Activated CD8-positive, alpha-beta memory T cell treated with anti-CD3 and anti-CD28 coated beads, Interleukin-2, amount 50 U/mL, for 1 hour (primary cell): ENCODE measurements around the gene GPC3.
"Not testable (repeated sequence)": the region's sequence is repeated elsewhere in the genome, so short reads cannot be mapped to it uniquely, and the experiment has no call there.

ENCODE experiments used
- DNase-seq: peaks from one replicate; pipeline ENCODE4 v3.0.0-alpha.2; 2020; ENCODE audit errors: extremely low read depth

The GPC3 gene

DNA sequence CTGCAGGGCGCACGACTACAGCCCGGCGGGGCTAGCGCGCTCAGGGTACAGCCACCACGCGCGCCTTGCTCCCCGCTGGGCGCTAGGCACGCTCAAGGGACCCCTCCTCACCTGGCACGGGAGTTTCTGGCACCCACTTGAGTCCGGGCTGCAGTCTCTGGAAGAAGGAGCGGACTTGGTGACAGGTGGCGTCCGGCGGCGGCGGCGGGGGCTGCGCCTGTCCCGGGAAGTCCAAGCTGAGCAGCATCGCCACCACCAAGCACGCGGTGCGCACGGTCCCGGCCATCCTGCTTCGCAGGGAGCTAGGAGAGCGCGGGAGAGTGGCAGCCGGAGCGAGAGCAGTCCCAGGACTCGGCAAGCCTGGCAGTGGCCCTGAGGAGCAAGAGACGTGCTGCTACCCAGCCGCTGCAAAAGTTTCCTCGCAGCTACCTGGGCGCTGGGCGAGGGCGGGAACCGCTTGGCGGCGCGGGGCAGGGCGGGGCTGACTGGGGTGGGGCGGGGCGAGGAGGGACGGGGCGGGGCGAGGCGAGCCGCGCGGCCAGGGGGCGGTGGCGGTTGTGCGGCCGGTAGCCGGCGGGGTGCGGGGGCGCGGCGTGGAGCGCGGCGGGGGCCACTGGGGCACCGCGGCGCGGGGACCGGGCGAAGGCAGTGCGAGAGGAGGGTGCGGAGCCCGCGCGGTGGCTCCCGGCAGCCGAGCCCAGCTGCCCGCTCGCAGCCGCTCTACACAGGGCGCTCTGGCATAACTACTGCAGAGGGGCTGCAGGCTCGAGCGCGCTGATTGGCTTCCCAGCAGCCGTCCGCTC lies at the start of gene GPC3:
TSS of gene GPC3 (minus strand) at position 431 of the 803 bp plus-strand sequence.
- no peak for DNase-seq

DNA sequence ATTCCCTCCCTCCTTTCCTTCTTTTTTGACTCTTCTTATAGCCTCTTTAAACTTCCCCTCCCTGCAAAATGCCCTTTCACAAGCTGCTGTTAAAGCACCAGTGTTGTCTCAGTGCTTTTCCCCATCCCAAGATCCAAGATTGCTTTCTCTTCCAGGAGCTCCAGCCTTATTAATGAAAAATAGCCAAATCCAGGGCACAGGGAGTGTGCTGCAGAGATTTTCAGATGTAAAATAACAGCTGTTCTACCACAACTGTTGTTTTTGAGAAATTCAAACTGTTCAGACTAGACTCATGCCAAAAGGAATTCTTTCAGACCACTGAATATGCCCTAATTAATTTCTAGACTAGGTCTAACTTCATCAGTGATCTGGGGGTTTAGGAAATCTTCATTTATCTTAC lies 47.0 kb upstream of the GPC3 start:
- no peak for DNase-seq

DNA sequence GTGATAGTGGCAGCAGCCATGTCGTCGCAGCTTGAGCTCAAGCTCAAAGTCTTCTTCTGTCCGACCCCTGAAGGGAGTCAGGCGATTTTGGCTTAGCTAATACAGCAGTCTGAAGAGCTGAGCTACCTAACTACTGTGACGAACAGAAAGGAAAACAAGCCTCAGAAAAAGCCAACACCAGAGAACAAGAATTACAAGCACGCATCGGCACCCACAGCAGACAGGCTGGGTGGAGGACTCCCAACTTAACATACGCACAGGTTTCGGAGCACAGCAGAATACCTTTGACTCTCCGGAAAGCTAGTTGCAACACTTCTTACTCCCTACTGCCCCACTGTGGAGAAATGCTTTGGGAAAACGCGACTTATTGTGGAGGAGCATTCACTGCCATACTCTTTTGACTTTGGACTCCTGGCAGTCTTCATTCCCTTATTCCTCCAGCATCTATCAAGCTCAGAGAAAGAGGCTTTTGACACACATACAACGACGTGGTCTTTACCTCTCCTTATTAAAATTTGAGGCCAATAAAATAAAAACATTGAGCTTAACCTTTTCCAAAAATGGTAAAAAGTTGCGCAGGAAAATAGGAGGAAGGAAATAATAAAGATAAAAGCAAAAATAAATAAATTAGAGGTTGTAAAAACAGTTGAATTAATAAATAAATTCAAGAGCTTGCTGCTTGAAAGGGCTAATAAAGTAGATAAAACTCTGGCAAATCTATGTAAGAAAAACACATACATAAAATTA lies 41.3 kb upstream of the GPC3 start:
- DNase-seq: no peak

DNA sequence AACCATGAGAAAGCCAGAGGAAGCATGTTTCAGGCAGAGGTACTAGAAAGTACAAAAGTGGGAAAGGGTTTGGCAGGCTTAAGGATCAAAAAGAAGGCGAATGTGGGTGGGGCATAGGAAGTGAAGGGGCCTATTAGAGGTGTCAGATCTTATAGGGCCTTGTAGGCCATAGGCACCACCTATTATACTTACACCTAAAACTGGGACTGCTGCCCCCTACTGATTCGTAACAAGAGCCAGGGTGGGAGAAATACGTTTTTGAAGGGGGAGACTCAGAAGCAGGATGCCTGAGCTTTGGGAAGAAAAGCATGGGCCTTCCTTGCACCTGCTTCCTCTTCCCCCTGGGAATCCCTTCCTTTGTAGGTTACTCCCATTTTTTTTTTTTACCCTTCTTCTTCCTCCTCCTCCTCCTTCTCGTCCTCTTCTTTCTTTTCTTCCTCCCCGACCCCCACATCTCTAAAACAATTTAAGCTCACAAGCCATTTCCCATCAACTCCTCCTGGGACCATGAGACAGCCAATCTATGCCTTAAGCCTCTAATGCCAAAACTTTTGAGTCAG lies 40.7 kb upstream of the GPC3 start:
- DNase-seq: no peak

DNA sequence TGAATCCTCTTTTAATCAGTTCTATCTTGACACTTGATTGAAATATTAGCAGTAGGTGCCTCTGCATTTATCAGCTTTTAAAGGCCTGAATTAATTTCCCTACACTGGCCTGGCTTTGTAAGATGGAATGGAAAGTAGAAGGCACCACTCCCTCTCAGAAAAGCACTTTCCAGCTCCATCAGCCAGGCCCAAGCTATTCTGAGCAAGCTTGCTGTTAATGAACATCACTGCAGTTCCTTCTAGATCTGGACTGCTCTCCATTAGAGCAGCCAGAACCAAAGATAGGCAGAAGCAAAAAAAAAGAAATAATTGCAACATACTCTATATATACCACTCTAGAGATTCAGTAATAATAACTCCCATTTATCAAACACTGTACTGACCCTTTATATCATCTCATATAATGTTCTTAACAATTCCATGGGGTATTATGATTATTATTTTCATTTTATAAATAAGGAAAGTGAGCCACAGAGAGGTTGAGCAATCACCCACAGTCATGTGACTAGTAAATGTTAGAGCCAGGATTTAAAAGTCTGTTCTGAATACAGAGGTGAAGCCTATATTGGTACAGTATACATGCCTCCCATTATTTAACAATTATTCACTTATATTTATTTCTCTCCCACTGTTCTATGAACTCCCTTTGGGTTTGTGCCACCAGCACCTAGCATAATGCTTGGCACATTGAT lies 39.4 kb upstream of the GPC3 start:
- DNase-seq: no peak

- DNase-seq: no peak
These were observed 38.5 kb upstream of the GPC3 start for GRCh38 chrX:134023851-134024281.

GRCh38 chrX:134020910-134021309 lies 35.5 kb upstream of the GPC3 start:
- no peak for DNase-seq

DNA sequence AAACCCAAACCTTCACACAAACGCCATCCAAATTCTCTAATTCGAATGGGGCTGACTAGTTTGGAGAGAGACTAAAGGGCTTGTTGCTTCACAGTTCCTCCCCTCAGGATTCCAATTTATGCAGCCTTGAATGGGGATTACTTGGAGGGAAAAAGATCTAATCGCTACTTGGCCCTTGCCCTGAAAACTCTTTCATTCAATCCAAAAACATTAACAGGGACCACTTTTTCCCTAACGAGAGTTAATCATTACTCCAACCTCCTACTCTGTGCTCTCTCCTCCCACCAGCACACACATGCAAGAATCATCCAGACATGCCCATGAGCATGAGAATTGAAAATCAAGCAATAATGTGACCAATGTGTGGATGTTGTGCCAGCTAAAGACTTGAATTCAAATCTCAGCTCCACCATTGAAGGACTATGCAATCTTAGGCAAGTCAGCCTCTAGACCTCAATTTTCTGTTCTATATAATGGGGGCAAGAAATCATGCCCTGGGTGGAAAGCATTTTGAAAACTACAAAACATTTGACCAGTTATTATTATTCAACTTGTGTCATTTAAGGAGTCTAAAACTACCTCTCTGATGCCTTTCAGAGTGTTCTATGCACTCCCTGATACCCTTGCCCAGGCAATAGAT lies 34.3 kb upstream of the GPC3 start:
- no peak for DNase-seq

DNA sequence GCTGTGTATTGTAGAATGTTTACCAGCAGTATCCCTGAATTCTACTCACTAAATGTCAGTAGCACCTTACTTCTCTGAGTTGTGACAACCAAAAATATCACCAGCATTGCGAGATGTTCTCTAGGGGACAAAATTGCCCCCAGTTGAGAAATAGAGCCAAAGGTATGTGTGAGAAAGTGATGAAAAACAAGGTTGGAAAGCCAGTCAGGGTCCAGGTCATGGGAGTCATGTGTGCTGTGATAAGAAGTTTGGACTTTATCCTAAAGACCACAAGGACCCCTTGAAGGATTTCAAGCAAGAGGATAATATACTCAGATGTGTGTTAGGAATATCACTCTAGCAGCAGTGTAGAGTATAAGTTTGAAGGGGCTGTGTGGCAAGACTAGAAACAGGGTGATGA lies 30.9 kb upstream of the GPC3 start:
- not testable (repeated sequence) for DNase-seq

DNA sequence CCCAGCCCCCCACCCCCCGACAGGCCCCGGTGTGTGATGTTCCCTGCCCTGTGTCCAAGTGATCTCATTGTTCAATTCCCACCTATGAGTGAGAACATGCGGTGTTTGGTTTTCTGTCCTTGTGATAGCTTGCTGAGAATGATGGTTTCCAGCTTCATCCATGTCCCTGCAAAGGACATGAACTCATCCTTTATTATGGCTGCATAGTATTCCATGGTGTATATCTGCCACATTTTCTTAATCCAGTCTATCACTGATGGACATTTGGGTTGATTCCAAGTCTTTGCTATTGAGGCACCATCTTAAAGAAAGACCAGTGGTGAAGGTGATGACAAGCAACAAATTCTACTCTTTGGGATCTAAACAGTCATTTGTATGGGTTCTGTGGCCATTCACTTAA lies 30.1 kb upstream of the GPC3 start:
- not testable (repeated sequence) for DNase-seq

DNA sequence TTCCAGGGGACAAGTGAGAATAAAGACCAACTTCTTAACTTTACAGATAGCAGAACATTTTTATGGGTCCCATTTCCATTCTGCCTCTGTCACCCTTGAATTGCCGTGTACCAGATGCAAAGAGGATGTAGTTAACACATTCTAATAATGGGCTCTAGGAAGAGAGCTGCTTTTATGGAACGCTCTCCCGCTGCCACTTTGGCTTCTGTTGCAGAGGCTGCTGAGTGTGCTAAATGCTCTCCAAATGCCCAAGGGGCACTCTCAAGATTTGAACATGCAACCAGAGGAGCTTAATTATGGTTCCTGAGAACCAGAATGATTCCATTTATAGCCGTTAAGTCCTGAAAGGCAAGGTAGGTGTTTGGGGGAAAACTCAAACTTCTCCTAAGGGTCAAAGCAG lies 28.1 kb upstream of the GPC3 start:
- DNase-seq: no peak

DNA sequence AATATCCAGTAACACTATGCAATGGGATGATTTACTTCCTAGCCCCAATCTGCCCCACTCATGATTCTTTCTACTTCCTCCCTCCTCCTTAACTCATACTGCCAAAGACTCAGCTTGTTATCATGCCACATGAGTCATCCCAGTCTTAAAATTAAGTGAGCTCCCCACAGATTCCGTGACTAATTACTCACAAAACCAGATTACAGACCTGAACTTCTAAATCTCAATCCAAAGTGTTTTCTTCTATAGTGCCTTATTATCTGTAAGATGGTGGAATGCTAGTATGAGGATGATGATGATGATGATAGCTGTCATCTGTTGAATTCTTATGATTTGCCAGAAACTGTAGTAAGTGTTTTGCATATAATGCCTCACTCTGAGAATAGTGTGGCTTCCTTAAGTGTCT lies 27.7 kb upstream of the GPC3 start:
- DNase-seq: no peak

DNA sequence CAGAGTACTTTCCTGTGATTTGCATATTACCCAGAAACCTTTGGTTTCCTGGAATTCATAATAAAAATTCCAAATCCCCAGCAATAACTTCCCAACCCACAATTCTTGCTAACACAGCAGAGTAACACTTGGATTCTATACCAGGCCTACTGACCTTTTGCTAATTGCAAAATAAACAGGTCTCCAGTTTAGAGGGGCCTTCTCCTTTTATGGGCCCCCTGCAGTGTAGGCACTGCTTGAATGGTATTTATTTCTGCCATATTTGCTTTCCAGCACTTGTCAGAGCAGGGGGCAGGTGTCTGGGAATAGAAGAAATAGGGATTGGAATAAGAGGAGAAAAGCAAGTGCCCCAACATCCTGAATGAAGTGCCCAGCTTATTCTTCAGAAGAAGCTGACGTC lies 25.3 kb upstream of the GPC3 start:
- no peak for DNase-seq

DNA sequence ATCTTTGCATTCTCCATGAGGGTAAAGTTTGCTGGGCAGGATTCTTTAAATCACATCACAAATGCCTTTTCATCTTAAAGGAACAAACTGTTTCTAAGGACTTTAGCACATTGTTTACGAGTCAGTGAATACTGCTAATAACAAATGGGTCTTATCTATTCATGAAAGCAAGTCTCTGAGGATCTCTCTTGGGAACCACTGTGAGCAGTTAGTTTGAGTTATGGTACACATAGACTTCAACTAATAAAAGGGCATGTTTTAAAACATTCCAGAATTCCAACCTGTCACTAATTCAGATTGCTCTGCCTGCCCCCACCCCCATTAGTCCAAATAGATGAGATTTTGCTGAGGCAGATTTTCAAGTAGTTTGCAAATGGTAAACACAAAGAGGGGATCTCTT lies 22.3 kb upstream of the GPC3 start:
- DNase-seq: no peak

- DNase-seq: no peak
These were observed 21.2 kb upstream of the GPC3 start for GRCh38 chrX:134006484-134007161.

DNA sequence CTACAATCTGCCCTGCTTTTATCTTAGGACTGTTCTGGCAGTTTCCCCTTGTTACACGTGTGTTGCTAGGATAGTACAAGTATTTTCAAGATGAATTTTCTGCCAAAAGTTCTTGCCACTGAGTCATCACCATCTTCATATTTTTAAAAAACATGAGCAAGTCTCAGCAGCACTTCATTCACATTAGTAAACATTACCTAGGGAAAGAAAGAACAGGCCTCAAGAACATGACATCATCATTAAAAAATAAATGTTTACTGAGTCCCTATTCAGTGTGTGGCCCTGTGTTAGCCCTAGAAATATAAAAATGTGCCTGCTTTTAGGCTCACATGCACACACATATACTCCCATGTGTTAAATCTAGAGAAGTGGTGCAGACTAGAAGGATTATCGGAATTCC lies 18.7 kb upstream of the GPC3 start:
- DNase-seq: no peak

DNA sequence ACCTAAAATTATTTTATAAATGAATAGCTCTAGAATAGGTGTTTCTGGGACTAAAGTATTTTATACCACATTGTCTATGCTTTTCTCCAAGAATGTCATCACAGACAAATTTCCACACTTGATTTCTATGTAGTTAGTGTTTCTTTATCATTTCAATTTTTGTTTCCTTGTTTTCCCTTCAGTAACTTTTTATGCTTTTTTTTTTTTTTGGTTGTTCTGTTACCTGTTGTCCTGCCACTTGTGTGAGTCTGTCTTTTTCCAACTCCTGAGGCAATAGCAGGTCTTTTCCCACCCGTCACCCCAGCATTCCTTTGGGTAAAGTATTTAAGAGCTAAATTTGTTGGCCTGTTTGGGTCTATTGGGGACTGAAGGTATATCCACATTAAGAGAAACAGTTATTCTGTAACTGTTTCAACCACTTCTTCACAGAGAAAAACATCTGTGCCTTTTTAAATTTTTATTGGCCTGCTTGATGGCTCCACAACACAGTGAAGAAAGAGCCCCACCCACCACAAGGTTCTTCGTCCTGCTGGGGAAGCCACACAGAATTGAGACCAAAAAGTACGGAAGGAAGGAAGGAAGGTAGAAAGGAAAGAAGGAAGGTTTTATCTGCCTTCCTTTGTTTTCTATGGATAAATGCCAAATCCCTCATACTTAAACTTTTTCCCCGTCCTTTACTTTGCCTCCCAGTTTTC lies 17.7 kb upstream of the GPC3 start:
- no peak for DNase-seq

- DNase-seq: no peak
These were observed 15.2 kb upstream of the GPC3 start for GRCh38 chrX:134000260-134001245.

GRCh38 chrX:133999031-133999705 lies 13.8 kb upstream of the GPC3 start:
- DNase-seq: no peak
